BE2C (cell line): Measurements from ENCODE around the gene ADAMTS3.

Source experiments
- DNase-seq: peaks from one replicate; pipeline ENCODE4 v3.0.0-alpha.2; 2020
- H3K27me3 ChIP-seq: fragments of 250-450 bp; sonication (Bioruptor Pico); 2 replicates; pipeline ENCODE4 v1.5.1; 2020; ENCODE audit warnings: mild to moderate bottlenecking
- H3K36me3 ChIP-seq: fragments of 250-450 bp; sonication (Bioruptor Pico); 2 replicates; pipeline ENCODE4 v1.5.1; 2020; ENCODE audit warnings: mild to moderate bottlenecking
- H3K4me1 ChIP-seq: fragments of 250-450 bp; sonication (Bioruptor Pico); 2 replicates; pipeline ENCODE4 v1.5.1; 2020
- H3K4me3 ChIP-seq: 2 replicates; pipeline ENCODE4 v1.5.1; 2011; ENCODE audit warnings: low read depth, low read length
- H3K9me3 ChIP-seq: fragments of 250-450 bp; sonication (Bioruptor Pico); 2 replicates; pipeline ENCODE4 v1.5.1; 2020
- TF ChIP-seq, protein P1 (sequence below): IDR thresholded peaks from 2 replicates; pipeline ENCODE4 v1.5.1; 2012; ENCODE audit warnings: mild to moderate bottlenecking, low read depth, low read length

The ADAMTS3 gene

DNA sequence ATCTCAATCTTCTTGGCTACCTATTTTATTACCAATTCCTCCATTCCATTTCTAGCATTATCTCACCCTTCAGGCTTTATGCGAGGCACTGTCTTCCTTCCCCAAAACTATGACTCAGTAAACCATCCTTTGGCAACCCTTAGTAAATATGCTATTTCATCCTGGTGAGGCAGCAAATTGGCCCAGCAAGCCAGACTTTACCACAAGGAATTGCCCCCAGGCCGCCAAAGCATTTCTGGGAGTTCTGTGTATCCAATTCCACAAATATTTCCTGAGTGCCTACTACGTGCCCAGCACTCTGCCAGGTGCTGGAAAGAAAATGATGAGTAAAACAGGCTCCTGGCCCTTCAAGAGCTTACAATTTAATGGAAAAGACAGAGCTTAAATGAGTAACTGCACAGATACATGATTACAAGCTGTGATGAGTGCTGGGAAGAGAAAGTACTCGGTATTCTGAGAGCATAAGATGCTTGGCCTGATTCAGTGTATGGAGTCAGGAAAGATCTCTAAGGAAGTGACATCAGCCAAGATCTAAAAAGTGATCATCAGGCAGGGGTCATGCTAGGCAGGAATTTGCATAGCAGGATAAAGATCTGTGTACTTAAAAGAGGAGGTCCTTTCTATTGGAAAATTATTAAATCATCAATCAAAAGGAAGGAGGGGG is 193.8 kb downstream of the ADAMTS3 start:
- TF ChIP-seq, protein P1, sequence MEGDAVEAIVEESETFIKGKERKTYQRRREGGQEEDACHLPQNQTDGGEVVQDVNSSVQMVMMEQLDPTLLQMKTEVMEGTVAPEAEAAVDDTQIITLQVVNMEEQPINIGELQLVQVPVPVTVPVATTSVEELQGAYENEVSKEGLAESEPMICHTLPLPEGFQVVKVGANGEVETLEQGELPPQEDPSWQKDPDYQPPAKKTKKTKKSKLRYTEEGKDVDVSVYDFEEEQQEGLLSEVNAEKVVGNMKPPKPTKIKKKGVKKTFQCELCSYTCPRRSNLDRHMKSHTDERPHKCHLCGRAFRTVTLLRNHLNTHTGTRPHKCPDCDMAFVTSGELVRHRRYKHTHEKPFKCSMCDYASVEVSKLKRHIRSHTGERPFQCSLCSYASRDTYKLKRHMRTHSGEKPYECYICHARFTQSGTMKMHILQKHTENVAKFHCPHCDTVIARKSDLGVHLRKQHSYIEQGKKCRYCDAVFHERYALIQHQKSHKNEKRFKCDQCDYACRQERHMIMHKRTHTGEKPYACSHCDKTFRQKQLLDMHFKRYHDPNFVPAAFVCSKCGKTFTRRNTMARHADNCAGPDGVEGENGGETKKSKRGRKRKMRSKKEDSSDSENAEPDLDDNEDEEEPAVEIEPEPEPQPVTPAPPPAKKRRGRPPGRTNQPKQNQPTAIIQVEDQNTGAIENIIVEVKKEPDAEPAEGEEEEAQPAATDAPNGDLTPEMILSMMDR, result no peak
- Histone ChIP-seq H3K36me3 (no peaks in the 10 kb centered on the region), H3K4me3 (no peak overlapping the region), H3K4me1 (peaks cover 14% of the 10 kb centered on the region), H3K27me3 (no peaks in the 10 kb centered on the region), H3K9me3 (no peaks in the 10 kb centered on the region)
- DNase-seq, result peak; percentile 20

DNA sequence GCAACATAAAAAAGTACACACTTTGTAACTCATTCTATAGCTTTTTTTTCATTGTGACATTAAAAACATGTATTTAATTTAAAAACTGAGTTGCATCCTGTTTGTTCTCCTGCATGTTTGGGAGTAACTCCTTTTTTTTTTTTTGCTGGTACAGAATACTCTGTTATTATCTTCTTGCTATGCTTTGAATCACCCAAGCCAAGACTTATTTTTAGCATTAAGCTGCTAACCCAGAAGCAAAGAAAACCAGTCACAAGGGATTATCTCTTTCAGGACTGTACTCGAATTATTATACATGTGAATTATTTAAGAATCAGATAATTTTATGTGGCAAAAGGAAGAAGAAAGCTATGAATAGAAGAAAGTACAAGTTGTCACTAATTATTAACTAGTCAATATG is 194.9 kb downstream of the ADAMTS3 start:
- TF ChIP-seq, protein P1, result no peak
- Histone ChIP-seq H3K36me3 (no peaks in the 10 kb centered on the region), H3K27me3 (no peaks in the 10 kb centered on the region), H3K4me1 (peaks cover 11% of the 10 kb centered on the region), H3K4me3 (no peak overlapping the region), H3K9me3 (no peaks in the 10 kb centered on the region)
- no peak for DNase-seq

DNA sequence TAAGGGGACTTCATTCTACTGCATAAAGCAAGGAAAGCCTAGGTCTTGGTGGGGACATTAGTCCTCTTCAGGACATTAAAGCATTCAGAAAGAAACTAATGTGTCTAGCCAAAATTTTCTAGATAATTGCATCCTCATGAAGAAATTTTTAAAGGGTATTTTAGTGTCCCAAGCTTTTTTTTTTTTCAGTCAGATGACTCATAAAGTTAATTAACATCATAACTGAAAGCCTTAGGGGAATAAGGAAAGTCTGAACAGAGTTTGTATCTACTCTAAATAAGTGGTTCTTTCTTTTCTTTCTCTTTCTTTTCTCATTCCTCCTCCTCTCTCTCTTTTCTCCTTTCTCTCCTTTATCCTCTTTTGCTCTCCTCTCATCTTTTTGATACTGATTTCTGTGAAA is 202.4 kb downstream of the ADAMTS3 start:
- no peaks in the 10 kb centered on the region for H3K36me3 ChIP-seq
- no peak overlapping the region for H3K4me3 ChIP-seq
- no peak for DNase-seq
- no peaks in the 10 kb centered on the region for H3K9me3 ChIP-seq
- no peaks in the 10 kb centered on the region for H3K27me3 ChIP-seq
- H3K4me1 ChIP-seq, result no peaks in the 10 kb centered on the region; the same call in 1 of the 2 replicates
- TF ChIP-seq, protein P1, result no peak

DNA sequence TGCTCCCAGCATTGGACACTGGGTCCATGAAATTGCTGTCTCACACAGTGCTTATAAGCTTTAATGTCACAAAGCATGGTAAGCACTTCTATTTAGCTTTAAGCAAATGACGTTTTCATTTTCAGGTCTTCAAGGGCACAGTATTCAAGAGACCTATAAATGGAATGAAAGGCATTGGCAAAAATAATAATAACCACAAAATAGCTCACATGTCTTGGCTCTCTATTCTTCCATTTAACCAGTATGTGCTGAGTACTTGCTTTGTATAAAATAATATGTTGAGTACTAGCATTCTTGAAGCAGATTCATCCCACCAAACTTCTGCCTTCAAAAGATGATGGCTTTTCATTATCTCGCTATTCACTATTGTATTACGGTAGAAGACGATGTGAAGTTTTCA is 203.0 kb downstream of the ADAMTS3 start:
- Histone ChIP-seq H3K4me3 (no peak overlapping the region), H3K9me3 (no peaks in the 10 kb centered on the region), H3K4me1 (no peaks in the 10 kb centered on the region; the same call in 1 of the 2 replicates), H3K36me3 (no peaks in the 10 kb centered on the region), H3K27me3 (no peaks in the 10 kb centered on the region)
- TF ChIP-seq, protein P1, result no peak
- no peak for DNase-seq

DNA sequence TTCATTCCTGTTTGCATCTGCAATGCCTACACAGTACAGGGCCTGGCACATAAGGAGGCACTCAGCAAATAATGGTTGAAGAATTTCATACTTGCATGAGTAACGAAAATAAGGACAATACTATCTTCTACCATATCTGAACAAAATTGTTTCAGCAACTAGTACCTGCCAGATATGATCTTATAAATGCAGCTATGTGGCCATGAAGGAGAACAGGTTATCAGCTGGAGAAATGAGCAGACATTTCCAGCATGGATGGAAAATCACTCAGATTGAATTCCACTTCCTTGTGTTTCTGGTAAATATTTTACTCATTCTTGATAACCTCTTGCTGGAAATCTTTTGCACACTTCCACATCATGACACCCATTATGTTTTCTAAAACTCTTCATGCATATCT is 204.0 kb downstream of the ADAMTS3 start:
- DNase-seq, result no peak
- TF ChIP-seq, protein P1, result no peak
- no peaks in the 10 kb centered on the region for H3K27me3 ChIP-seq

DNA sequence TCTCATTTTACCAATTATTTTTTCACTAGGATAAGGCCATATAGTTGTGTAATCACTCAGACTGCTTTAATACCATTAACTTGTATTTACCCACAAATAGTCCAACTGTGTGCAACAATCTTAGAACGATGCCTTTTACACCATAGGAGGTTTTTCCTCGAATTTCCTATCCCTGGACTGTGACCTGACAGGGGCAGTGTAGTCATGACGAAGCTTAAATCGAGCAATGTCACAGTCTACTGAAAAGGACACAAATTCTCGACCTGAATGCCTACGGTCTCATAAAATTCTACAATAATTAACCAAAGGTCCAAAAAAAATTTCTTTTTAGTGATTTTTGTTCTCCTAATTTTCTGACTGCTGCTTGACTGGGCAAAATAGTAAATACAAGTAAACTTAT is 208.9 kb downstream of the ADAMTS3 start:
- H3K27me3 ChIP-seq, result no peaks in the 10 kb centered on the region
- H3K4me1 ChIP-seq, result peaks cover 3% of the 10 kb centered on the region; the same call in 1 of the 2 replicates
- DNase-seq, result no peak
- TF ChIP-seq, protein P1, result no peak
- no peak overlapping the region for H3K4me3 ChIP-seq
- H3K36me3 ChIP-seq, result no peaks in the 10 kb centered on the region
- H3K9me3 ChIP-seq, result no peaks in the 10 kb centered on the region

More for the DNA sequence above, 204.0 kb downstream of the ADAMTS3 start:
- Histone ChIP-seq H3K4me1 (no peaks in the 10 kb centered on the region; the same call in 1 of the 2 replicates), H3K9me3 (no peaks in the 10 kb centered on the region), H3K4me3 (no peak overlapping the region), H3K36me3 (no peaks in the 10 kb centered on the region)
